ENCODE results near the gene ATAT1.

DNA sequence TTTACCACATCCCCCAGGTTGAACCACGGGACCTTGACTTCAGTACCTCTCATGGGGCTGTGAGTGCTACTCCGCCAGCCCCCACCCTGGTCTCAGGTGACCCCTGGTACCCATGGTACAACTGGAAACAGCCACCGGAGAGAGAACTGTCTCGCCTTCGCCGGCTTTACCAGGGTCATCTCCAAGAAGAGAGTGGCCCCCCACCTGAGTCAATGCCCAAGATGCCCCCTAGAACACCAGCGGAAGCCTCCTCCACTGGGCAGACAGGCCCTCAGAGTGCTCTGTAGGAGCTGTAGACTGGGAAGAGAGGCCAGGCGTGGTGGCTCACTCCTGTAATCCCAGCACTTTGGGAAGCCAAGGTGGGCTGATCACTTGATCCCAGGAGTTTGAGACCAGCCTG is 1.2 kb upstream of the ATAT1 start:
- TF ChIP-seq, protein P1, sequence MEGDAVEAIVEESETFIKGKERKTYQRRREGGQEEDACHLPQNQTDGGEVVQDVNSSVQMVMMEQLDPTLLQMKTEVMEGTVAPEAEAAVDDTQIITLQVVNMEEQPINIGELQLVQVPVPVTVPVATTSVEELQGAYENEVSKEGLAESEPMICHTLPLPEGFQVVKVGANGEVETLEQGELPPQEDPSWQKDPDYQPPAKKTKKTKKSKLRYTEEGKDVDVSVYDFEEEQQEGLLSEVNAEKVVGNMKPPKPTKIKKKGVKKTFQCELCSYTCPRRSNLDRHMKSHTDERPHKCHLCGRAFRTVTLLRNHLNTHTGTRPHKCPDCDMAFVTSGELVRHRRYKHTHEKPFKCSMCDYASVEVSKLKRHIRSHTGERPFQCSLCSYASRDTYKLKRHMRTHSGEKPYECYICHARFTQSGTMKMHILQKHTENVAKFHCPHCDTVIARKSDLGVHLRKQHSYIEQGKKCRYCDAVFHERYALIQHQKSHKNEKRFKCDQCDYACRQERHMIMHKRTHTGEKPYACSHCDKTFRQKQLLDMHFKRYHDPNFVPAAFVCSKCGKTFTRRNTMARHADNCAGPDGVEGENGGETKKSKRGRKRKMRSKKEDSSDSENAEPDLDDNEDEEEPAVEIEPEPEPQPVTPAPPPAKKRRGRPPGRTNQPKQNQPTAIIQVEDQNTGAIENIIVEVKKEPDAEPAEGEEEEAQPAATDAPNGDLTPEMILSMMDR (IDR thresholded peaks at IDR 0.05 in 8 of 11, conservative IDR thresholded peaks at IDR 0.05 in 3 of 11) = no peak
- no peak for TF ChIP-seq POLR2A (IDR thresholded peaks at IDR 0.05)

Measured in spleen (tissue), 7 donors.